NCI-H1436 treated with DMSO at 0.1 percent for 48 hours (cell line): ENCODE results near the gene RERE.

Experiments
- DNase-seq: peaks from one replicate; lab custom pipeline; 2025; lab: John Stamatoyannopoulos, UW

Gene RERE

DNA sequence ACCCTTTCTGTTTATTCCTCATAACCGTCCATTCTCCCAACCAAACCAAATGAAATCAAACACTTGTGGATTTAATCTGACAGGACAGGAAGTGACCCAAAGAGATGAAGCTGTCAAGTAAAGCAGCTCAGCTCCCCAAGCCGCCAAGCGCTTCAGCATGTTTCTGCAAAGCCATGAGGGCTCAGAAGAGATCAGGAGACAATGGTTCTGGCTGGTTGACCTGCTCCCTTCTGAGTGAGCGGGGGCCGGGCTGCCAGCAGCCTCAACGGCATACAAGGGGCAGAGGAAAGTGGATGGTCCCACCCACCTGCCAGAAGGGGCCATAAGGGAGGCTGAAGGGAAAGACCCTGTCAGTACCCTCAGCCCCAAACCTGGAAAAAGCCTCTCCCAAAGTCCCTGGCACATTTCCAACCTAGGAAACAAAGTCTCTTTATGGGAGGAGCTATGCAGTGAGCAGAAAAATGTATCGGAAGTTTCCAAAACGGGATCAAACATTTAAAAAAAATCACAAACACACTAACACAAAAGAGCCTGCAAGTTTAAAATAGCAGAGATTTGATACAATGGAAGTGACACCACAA is 454.2 kb downstream of the RERE start:
- DNase-seq = no peak

DNA sequence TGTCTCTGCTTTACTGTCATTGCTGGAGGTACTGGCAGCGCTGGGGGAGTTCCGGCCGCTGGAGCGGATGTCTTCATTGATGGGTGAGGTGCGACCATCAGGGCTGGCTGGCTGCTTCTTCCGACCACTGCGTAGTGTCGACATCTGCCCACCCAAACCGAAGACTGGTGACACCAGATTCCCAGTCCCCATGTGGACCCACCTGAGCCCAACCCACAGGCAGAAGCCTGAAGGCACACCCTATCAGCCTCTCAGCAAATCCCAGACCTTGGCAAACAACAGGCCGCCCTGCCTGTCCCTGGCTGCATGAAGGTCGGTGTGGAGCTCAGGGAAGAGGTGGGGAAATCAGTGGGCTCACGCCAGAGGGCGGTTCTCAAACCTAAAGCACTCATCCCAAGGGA is 454.7 kb downstream of the RERE start:
- DNase-seq = no peak

DNA sequence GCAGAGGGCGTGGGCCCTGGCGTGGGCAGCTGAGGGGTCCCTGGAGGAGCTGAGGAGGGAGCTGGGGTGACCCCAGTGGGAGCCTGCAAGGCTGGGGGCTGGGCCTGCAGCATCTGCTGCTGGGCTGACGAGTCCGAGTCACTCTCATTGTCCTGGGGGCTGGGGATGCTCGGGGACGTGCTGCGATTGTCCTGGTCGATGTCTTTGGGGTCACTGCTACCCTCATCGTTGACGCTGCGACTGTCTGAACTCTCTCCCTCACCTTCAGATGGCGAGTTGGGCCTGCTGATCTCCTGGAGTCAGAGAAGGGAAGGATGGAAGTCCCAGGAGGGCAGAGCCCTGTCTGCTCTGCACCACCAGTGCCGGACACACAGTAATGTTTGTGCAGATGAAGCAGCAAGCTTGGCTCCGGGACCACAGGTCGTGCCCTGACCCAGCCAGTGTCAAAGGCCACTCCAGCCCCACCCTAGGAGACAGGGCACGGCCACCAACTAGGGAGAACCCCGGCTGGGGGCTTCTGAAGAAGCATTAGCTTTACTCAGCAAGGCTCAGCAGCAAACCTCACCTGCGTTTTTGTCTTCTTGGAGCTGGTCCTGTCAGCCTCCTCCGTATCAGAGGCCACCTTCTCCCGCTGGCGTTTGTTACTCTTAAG is 456.1 kb downstream of the RERE start:
- no peak for DNase-seq

DNA sequence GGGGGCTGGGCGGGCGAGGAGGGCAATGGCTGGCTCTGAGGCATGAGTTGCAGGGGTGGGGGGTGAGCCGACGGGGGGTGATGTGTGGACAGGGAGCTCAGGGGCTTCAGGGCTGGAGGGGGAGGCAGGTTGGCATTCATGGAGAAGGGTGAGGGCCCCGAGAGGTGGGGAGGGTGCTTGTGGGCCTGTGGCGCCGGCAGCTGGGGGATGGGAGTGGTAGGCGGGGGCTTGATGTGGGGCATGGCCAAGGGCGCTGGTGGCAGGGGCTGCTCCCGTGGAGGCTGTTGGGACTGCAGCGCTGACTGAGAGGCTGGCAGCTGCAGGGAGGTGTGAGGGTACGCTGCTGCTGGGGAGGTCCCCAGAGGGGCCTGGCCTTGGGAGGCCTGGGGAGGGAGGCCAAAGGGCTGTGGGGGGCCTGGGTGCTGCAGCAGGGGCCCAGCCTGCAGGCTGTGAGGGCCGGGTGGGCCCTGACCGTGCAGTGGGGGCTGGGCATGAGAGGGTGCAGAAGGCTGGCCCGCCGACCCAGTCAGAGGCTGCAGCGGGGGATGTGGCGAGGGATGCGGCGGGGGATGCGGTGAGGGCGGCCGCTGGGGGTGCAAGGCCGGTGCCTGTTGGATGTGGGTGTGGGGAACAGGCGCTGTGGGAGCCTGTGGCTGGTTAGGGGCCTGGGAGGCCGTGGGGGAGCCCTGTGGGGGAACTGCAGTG is 456.8 kb downstream of the RERE start:
- no peak for DNase-seq

DNA sequence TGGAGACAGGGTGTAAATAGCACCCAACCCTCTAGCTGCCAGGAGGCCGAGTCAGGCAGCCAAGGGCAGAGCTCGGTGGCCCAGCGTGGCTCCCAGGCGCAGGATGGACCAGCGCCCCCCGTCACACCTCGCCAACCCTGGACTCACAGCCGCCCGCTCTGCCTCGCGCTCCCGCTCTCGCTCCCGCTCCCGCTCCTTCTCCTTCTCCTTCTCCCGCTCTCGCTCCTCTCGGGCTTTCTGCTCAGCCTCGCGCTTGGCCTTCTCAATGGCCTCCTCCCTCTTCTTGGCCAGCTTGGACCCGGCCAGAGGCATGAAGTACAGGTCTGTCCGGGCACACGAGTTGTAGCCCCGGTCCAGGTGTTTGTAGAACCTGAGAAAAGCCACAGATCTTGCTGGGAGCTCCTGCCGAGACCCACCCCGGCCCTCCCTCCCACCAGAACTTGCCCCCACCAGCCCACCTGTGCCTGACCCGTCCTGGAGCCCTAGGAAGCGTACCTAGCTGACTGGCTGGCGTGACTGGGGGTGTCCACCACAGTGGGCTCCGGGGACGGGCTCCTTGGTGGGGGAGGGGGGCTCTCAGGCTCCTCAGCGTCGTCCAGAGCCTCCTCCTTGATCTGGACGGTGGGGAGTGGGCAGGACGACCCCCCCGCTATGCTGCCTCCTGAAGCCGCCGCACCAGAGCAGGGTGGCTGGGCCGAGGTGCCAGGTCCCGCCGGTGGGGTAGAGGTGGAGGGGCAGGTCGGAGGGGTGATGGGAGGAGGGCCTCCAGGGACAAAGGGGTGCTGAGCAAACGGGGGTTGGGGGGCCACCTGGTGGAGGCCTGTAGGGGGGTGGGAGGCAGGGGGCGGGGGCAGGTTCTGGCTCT is 457.6 kb downstream of the RERE start:
- no peak for DNase-seq

DNA sequence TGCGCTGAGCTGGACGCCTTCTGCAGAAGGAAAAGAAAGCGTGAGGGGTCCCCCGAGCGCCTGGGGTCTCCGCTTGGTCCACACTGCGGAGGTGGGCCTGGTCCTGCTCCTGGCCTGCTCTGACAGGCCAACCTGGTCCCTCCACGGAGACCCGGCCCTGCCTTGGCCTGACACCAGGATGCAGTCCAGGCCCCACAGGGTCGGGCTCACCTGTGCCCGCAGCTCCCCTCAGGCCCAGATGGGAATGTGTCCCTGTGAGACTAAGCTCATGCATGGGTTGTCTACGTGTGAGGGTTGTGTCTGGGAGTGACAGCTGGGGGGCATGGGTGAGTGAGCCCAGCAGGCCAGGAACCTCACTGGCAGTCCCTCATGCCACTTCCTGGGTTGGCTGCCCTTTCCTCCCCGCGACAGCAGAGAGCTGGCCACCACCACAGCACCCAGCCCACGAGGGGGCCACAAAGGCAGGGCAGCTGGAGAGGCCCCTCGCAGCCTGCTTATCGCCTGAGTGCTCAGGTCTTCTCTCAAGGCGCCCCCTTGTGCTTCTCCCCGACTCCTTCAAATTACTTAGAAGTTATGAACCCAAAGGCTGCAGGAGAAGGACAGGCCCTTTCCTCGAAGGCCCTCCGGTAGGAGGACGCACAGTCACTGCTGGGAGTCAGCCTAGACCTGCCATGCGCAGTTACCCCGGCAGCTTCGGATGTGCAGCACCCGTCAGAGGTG is 458.4 kb downstream of the RERE start:
- no peak for DNase-seq

DNA sequence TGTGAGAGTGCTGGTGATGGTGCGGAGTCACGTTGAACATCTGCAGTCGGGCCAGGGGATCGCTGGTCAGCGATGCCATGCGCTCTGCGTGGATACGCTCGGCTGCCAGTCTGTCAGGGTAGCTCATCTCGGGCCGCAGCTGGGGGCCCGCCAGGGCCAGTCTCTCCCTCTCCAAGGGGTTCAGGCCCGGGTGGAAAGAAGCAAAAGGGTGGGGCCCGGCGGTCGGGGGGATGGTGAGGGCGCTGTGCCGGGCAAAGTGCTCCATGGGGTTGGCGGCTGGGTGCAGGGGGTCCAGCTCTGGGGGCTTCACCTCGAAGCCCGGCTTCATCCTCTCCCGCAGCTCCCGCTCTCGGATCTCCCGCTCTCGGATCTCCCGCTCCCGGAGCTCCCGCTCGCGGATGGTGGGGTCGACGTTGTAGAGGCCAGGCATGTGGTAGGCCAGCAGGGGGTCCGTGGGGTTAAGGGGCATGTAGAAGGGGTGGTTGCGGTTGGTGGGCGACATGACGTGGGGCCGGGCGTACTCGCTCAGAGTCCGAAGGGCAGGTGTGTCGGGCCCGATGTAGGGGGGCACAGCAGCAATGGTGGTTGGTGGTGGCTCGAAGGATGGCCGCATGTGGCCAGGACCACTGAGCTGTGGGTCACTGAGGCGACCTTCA is 459.1 kb downstream of the RERE start:
- DNase-seq = no peak

DNA sequence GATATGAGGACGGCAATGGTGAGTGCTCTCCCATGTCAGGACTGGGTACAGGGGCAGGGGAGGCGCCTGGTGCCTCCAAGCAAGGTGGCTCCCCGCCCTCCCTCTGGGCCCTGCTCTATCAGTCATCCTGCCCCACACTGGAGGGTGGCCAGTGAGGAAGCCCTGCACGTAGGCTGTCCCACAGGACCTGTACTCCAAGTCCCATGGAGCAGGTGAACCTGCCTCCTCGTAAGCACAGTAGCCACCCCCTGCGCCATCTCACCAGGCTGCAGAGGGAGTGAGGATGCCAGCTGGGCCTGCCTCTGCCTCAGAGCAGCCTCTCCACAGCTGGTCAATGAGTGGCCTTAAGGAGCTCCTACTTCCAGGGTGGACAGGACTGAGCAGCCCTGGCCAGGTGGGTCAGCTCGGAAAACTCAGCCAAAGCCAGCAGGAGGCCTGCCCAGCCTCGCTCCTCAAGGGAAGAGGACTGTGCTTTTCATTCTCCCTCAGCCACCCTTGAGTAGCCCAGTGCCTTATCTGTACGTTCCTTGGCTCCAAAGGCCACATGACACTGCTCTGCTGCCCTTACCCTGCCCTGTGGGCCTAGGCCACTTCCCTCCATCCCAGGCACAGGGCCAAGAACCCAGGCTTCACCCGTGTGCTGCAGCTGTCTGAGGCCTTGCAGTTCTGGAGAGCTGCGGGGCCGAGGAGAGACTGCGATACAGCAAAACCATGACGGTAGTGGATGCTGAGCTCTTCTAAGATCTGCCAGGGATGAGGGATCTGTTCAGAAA is 459.9 kb downstream of the RERE start:
- DNase-seq = no peak

DNA sequence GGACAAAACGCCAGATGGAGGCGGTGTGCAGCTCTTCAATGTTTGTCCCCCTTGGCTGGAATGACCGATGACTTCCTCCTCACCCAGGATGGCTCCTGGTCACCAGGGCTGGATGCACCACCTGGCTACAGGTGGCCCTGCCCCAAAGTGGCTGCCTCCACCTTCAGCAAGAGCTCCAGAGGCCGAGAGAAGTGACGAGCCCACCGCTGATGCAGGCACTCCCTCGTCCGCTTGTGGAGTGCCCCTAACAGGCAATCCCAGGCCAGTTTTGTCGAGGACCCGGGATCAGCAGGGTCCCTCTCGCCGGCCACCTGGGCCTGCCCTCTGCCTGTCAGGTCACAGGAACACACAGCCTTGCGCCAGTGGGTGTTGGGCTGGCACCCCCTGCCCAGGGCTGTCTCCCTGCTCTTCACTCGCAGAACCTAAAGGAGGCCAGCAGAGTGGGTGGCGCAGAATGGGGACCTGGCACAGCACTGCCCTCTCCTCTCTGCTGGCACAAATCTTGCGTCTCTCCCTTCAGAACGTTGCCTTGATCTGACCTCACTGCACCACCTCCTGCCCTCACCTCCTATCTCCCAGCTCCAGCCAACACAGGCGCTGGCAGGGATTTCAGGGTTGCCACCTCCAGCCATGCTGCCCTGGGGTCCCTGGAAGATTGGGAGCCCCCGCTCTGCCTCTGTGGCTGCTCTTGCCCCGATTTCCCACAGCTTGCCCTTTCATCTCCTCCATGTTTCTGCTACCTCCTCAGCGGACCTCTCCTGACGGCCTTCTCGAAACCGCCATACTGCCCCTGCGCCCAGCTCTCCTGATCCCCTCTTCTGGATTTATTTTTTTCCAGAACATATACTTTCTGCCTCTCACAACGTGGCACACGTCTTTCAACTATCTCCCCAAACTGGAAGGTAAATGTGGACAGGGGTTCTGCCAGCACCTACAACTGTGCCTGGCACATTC is 460.9 kb downstream of the RERE start:
- no peak for DNase-seq

DNA sequence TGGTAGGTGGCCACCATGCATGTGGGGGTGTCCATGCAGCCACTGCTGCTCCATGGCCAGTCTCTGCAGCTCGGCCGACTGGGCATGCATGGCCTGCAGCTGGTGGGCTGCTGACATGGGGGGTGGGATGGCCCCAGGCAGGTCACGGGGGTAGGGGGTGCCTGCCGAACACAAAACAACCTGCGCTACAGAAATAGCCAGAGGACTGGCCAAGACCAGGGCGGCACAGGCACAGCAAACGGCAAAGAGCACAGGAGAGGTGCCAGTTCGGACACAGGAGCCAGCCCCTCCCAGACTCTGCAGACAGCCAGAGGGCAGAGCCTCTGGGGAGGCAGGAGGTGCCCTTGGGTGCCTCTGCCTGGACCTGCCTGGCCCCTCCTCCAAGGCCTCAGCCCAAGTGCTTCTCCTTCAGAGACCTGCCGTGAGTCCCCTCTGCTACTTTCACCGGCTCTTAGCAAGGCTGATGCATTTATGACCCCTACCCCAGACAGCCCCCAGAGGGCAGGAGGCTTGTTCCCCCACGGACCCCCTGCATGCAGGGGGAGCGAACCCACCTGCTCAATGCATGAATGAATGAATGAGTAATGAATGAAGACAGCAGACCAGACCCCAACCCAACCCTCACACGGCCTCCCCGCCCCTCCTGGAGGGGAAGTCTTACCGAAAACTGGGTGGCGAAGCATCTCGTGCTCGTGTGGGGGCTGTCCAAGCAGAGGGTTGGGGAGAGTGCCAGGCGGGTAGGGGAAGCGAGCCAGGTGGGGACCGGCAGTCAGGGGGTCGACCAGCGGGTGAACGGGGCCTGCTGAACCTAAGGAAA is 461.8 kb downstream of the RERE start:
- DNase-seq = no peak

DNA sequence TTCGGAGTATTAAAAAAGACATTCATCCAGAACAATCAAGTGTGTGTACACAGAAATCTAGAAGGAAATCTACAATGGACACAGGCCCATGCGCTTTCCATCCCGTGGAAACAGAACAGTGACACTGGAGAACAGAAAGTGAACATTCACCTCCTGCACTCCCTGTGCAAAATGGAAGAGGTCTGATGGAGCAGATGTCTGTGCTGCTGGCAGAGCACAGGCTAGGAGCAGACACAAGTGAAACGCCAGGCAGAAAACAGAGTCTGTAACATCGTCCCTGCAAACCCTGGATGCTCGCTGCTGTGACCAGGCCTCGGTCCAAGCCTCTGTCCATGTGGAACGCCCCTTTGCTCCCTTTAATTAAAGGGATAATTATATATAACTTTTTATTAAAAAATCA is 463.4 kb downstream of the RERE start:
- no peak for DNase-seq

DNA sequence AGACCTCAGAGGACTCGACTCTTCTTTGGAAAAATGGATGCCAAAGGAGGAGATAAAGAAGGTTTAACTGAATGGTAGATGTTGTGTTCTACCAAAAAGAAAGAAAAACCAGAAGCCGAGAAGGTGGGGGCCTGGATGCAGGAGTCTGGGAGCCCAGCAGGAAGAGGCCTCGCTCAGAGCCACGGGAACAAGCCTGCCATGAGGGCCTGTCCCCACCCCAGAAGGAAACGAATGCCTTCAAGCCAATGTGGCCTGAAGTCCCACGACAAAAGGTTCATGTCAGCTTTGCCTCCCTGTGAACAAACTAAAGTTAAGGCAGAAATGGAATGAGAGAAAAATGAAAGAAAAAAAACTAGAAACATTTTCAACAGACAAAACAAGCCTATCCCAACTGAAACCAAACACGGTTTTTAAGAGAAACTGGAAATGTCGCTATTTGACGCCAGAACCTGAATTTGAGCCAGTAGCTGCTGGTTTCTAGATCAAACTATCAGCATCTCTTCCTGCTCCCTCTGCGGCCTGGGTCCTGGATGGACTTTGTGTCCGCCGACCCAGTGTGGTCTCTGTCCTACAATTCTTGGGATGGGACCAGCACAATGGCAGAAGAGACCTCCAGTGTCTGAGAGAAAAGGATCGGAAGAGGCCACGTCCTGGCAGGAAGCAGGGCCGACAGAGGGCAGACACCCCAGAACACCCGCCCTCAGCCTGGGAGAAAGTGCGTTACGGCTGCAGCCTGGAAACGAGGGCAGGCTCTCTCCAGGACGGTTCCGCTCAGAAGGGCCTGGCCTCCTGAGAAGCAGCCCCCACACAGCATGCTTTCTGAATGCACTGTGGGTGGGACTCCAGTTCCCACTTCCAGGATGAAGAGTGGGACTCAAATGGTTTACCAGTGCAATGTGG is 464.3 kb downstream of the RERE start:
- DNase-seq = no peak

DNA sequence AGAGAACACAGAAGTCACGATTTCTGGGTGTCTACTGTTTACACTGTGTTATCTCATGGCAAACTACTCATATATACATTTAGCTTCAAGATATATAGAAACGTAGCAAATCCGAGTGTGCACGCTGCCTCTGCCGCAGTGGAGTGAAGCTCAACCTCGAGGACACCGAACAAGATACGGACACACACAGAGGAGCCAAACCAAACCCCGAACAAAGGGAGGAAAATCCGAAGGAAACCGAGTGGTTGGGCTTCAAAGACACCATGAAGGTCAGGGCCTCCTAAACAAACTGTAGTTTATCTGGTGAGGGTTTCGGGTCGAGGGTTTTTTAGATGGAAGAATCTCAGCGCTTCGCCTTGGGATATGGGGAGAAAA is 465.0 kb downstream of the RERE start:
- no peak for DNase-seq

DNA sequence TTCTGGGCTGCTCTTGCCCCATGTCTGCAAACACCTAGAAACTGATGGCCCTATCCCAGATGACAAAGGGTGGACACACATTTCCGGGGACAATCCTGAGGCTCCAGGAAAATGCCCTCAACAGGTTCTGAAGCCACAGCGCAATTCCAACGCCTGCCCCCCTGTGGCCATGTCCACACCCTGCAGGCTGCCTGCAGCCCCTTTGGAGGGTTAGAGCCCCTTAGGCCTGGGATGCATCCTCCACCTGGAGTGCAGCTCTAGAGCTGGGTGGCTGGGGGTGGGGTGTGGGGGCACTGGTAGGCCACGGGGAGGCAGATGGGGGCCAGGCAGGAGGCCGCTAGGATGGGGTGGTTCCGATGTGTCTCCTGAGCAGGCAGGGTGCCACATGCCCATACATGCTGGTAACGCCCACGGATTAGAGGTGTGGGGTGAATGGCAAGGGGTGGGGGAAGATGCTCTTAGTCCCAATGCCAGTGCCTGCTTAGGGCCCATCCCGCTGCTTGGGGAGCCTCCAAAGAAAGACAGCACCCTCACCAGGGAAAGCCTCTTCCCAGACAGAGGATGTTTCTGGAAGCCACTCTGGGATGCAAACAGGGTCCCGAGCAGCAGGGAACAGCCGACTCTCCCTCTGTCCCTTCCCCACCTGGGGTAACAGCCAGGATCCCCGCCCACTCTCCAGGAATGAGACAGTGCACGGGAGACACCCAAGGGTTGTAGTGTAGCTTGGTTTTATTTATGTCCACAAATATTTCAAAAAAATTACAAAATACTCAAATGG is 465.6 kb downstream of the RERE start:
- no peak for DNase-seq

DNA sequence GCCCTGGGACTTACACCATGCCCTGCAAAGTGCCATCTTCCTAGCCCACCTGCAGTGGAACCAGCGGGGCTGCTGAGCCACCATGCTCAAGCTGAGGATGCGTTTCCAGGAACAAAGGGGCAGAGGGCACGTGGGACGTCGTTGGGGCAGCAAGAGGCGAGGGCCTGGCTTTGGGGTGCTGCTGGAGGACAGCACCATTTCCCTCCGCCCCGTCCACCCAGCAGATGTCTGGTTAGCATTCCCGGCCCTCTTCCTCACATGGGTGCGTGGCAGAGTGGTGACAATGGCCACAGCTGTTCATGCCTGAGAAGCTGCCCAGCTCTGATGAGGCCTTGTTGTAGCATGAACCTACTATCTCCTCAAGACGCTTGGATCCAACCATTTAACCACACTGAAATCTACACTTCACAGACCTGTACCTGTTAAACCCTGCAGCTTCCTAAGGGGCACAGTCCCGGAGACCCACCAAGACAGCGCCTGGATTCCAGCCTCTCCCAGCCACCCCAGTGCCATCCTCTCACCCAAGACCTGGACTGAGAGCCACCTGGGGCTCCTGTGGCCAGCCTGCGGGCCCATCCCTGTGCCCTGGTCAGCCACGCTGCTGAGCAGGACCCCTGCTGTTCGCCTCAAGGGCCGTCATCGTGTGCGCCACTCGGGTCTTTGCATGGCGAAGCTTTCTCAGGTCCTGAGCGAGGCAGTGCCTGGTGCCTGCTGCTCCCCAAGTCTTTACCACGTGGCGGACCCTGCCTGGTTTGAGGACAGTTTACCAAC is 466.3 kb downstream of the RERE start:
- no peak for DNase-seq

DNA sequence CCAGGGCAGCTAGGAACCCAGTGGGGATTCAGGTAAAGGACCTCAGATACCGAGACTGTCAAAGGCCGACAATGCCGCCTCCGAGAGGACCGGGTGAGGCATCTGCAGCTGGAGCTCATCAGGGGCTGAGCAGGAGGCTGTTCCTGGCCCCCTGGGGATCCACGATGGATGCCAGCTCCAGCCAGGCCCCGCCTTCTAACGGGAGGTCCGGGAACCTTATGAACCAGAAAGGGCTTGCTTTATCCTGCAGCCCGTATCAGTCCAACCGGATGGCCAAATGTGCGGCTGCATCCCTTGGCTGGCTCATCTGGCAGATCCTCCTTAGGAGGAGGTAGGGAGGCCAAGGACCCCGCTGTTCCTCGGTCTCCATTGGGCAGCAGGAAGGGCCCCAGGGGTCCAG is 467.5 kb downstream of the RERE start:
- no peak for DNase-seq
